HCT116 (cell line): ENCODE measurements around the gene FUOM. TPM values are rescaled to one million over a fixed set of nuclear protein-coding genes. Genes with fewer than 3 reads are reported as not detected.

Experiments used
- ATAC-seq: fragments of 200-7000 bp; cut with Tn5 transposase; 2 replicates; pipeline ENCODE4 v1.9.1; 2020; ENCODE audit warnings: mild to moderate bottlenecking, moderate library complexity
- BruUV-seq: library from RNA; stranded (reverse); fragments of 400-500 nt; replicated peaks from 2 replicates; lab custom pipeline; 2021; lab: Mats Ljungman, UMichigan
- CTCF ChIA-PET: fragments of 300-600 bp; sonication (Branson Sonifier 250); formaldehyde crosslinking; loops from one replicate; lab custom pipeline; 2021; ENCODE audit warnings: antibody characterized with exemption; lab: Charles Lee
- POLR2A ChIA-PET: fragments of 300-600, 350-600 bp; sonication (Branson Sonifier 250); formaldehyde crosslinking; loops from one replicate; lab custom pipeline; 2021; ENCODE audit warnings: antibody characterized with exemption; lab: Charles Lee
- RAD21 ChIA-PET, 2 experiments: fragments of 300-600 bp; sonication (Branson Sonifier 250); formaldehyde crosslinking; loops; one replicate each; lab custom pipeline; 2023; ENCODE audit warnings: low total read pairs in 2 of 2; ENCODE audit not compliant: uncharacterized antibody in 2 of 2, unreplicated experiment in 2 of 2, low non-redundant PET in 1 of 2; lab: Charles Lee
- DNase-seq: peaks from one replicate; pipeline ENCODE4 v3.0.0-alpha.2; 2010; ENCODE audit warnings: low read depth, low spot score
- H2AFZ ChIP-seq: fragments of 200-600 bp; shearing (Covaris generic), sonication (generic); 2 replicates; pipeline ENCODE4 v1.6.1; 2017; ENCODE audit warnings: low read depth, mixed run types, mixed read lengths, antibody characterized with exemption, low read length; ENCODE audit not compliant: poor library complexity, severe bottlenecking
- H3K27ac ChIP-seq: 2 replicates; pipeline ENCODE4 v1.5.1; 2012; ENCODE audit warnings: low read depth, low read length
- H3K27me3 ChIP-seq: fragments of 200-600 bp; sonication (generic); 2 replicates; pipeline ENCODE4 v1.6.1; 2016; ENCODE audit warnings: mixed run types, low read length, mixed read lengths; ENCODE audit not compliant: insufficient read depth
- H3K36me3 ChIP-seq, 2 experiments: fragments of 200-500 bp in 1 of 2; fragments of 200-600 bp in 1 of 2; sonication (Bioruptor generic) in 1 of 2; sonication (generic) in 1 of 2; 2 replicates each; pipeline versions ENCODE4 v1.5.1 to v1.6.1; 2014 to 2016; ENCODE audit warnings: low read length in 2 of 2, inconsistent platforms in 1 of 2, mixed read lengths in 1 of 2, mixed run types in 1 of 2; ENCODE audit not compliant: insufficient read depth in 2 of 2, control insufficient read depth in 1 of 2
- H3K4me1 ChIP-seq, 2 experiments: fragments of 200-600 bp in 1 of 2; sonication (generic) in 1 of 2; 2 replicates each; pipeline versions ENCODE4 v1.5.1 to v1.6.1; 2012 to 2017; ENCODE audit warnings: low read length in 2 of 2, inconsistent platforms in 1 of 2, mild to moderate bottlenecking in 1 of 2, mixed read lengths in 1 of 2, mixed run types in 1 of 2, moderate library complexity in 1 of 2; ENCODE audit not compliant: insufficient read depth in 2 of 2, control insufficient read depth in 1 of 2
- H3K4me2 ChIP-seq: fragments of 200-600 bp; sonication (generic); 2 replicates; pipeline ENCODE4 v1.6.1; 2017; ENCODE audit warnings: mixed run types, low read length, mixed read lengths
- H3K4me3 ChIP-seq, 2 experiments: fragments of 200-600 bp in 1 of 2; sonication (generic) in 1 of 2; replicated peaks in 1 of 2; 2 replicates each; pipeline ENCODE4 v1.5.1; 2011 to 2016; ENCODE audit warnings: low read length in 2 of 2, control low read depth in 1 of 2, low read depth in 1 of 2, mild to moderate bottlenecking in 1 of 2, mixed read lengths in 1 of 2, mixed run types in 1 of 2
- H3K79me2 ChIP-seq: fragments of 200-600 bp; sonication (generic); 2 replicates; pipeline ENCODE4 v1.6.1; 2017; ENCODE audit warnings: mild to moderate bottlenecking, mixed run types, low read length, moderate library complexity, mixed read lengths; ENCODE audit not compliant: insufficient read depth
- H3K9ac ChIP-seq: fragments of 200-600 bp; sonication (generic); 2 replicates; pipeline ENCODE4 v1.6.1; 2016; ENCODE audit warnings: low read length, mixed read lengths
- H3K9me2 ChIP-seq: fragments of 200-600 bp; sonication (generic), shearing (Covaris generic); 2 replicates; pipeline ENCODE4 v1.6.1; 2017; ENCODE audit warnings: mixed run types, mild to moderate bottlenecking, moderate library complexity; ENCODE audit not compliant: insufficient read depth
- H3K9me3 ChIP-seq, 2 experiments: fragments of 200-500 bp in 1 of 2; fragments of 200-600 bp in 1 of 2; sonication (Bioruptor generic) in 1 of 2; sonication (generic) in 1 of 2; 2 replicates each; pipeline ENCODE4 v1.6.1; 2014 to 2017; ENCODE audit warnings: low read length in 2 of 2, mixed read lengths in 2 of 2, inconsistent platforms in 1 of 2, low read depth in 1 of 2, mild to moderate bottlenecking in 1 of 2, mixed run types in 1 of 2, moderate library complexity in 1 of 2; ENCODE audit not compliant: control insufficient read depth in 1 of 2, insufficient read depth in 1 of 2
- H4K20me1 ChIP-seq: fragments of 200-600 bp; sonication (generic), shearing (Covaris generic); 2 replicates; pipeline ENCODE4 v1.6.1; 2017; ENCODE audit warnings: mixed run types, mild to moderate bottlenecking, moderate library complexity; ENCODE audit not compliant: insufficient read depth
- CBX3 ChIP-seq: IDR thresholded peaks from 2 replicates; pipeline ENCODE4 v1.6.1; 2012; ENCODE audit warnings: low read depth
- CEBPB ChIP-seq: IDR thresholded peaks from 2 replicates; pipeline ENCODE4 v1.6.1; 2012; ENCODE audit warnings: low read depth
- CTCF ChIP-seq, 3 experiments: fragments of 200-600 bp in 1 of 3; sonication (generic) in 1 of 3; IDR thresholded peaks in 2 of 3; conservative IDR thresholded peaks in 1 of 3; 2 replicates each; pipeline ENCODE4 v1.5.1; 2012 to 2017; ENCODE audit warnings: low read depth in 2 of 3, low read length in 2 of 3, antibody characterized with exemption in 1 of 3, borderline replicate concordance in 1 of 3, control low read depth in 1 of 3, mild to moderate bottlenecking in 1 of 3, mixed read lengths in 1 of 3, mixed run types in 1 of 3, moderate library complexity in 1 of 3; ENCODE audit not compliant: insufficient read depth in 1 of 3
- EGR1 ChIP-seq: IDR thresholded peaks from 2 replicates; pipeline ENCODE4 v1.6.1; 2012; ENCODE audit warnings: low read depth
- EZH2phosphoT487 ChIP-seq: fragments of 200-600 bp; IDR thresholded peaks from 2 replicates; pipeline ENCODE4 v1.6.1; 2018; ENCODE audit warnings: antibody characterized with exemption, borderline replicate concordance
- FOSL1 ChIP-seq: IDR thresholded peaks from 2 replicates; pipeline ENCODE4 v1.6.1; 2012; ENCODE audit warnings: low read depth
- POLR2A ChIP-seq: IDR thresholded peaks from 2 replicates; pipeline ENCODE4 v1.7.0; 2011; ENCODE audit warnings: borderline replicate concordance; ENCODE audit not compliant: insufficient read depth, insufficient read length; ENCODE audit errors: extremely low read depth
- POLR2AphosphoS5 ChIP-seq: IDR thresholded peaks from 2 replicates; pipeline ENCODE4 v1.6.1; 2011; ENCODE audit warnings: mild to moderate bottlenecking, low read depth, low read length, moderate library complexity
- REST ChIP-seq: IDR thresholded peaks from 2 replicates; pipeline ENCODE4 v1.6.1; 2012; ENCODE audit warnings: low read depth
- SIN3A ChIP-seq: IDR thresholded peaks from 2 replicates; pipeline ENCODE4 v1.6.1; 2012; ENCODE audit warnings: low read depth
- SRF ChIP-seq: IDR thresholded peaks from 2 replicates; pipeline ENCODE4 v1.6.1; 2012; ENCODE audit warnings: low read depth
- ZFX ChIP-seq: fragments of 450-650 bp; IDR thresholded peaks from 2 replicates; pipeline ENCODE4 v1.6.1; 2017
- ZNF274 ChIP-seq: fragments of 200-500 bp; sonication (Bioruptor generic); IDR thresholded peaks from 2 replicates; pipeline ENCODE4 v1.6.1; 2014; ENCODE audit warnings: mild to moderate bottlenecking, low read depth, low read length, inconsistent platforms
- intact Hi-C: fragments of 100-400 bp; cut with micrococcal nuclease; formaldehyde crosslinking; loops from 2 replicates; pipeline ENCODE4 v1.10.0; 2022
- total RNA-seq: library from RNA; stranded (reverse); gene quantifications from one replicate; pipeline ENCODE4 v1.2.1, GENCODE V29; 2021; ENCODE audit not compliant: unreplicated experiment

Gene FUOM
- total RNA-seq, 1 experiment from 2014 or later = 21.5 TPM

- TF ChIP-seq REST = no peak
- TF ChIP-seq POLR2A = no peak
- TF ChIP-seq, all 23 proteins: peak for 0
Measured at GRCh38 chr10:133355266-133355665, 2.6 kb downstream of the FUOM start (continued).

DNA sequence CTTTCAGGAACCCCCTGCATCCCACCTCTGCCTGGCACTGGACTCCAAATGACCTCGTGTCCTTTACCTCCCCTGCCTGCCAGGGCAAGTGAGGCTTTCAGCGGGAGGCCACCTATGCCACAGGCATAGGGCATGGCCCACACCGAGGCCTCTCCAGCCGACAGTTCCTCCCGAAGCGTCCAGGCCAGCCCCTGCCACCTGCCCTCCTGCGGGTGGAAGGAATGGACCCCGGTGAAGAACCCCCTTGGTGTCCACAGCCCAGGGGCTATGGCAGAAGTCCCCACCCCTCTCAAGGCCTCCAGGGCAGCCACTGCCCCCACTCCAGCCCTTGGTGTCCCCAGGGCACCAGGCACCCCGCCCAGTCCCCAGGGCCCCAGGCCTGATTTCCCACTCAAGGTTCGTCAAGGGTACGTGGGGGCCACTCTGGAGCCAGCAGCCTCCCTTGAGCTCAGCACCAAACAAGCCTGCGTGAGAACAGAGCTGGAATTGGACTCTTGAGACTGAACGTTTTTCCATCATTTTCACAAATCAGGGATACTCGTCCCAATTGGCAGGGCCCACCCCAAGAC is 3.1 kb downstream of the FUOM start:
- DNase-seq (no peak), ATAC-seq (no peak)
- Histone ChIP-seq H3K9me3 (no peaks in the 10 kb centered on the region), H3K4me3 (no peak overlapping the region), H2AFZ (no peak overlapping the region), H3K27ac (no peak overlapping the region), H3K9ac (no peak overlapping the region), H3K27me3 (no peaks in the 10 kb centered on the region), H3K79me2 (peaks cover 6% of the 10 kb centered on the region; the same call in 1 of the 2 replicates), H3K36me3 (no peaks in the 10 kb centered on the region), H4K20me1 (no peaks in the 10 kb centered on the region), H3K9me2 (no peaks in the 10 kb centered on the region), H3K4me1 (peaks cover 3 to 5% of the 10 kb centered on the region in 2 experiments; a peak in 2 of 4 replicates), H3K4me2 (no peak overlapping the region)
- RAD21 ChIA-PET = no interaction called here
- intact Hi-C loops = no loop called here
- CTCF ChIA-PET = no interaction called here
- no TSS peak for BruUV-seq
- POLR2A ChIA-PET = no interaction called here
- no peak for TF ChIP-seq CEBPB
- TF ChIP-seq CBX3 = no peak
- TF ChIP-seq ZNF274 = no peak
- no peak for TF ChIP-seq SIN3A
- TF ChIP-seq CTCF (IDR thresholded peaks at IDR 0.05 in 2 of 3, conservative IDR thresholded peaks at IDR 0.05 in 1 of 3; ENCODE audit: borderline replicate concordance in 1 of 3, insufficient read depth in 1 of 3, low read depth in 2 of 3, low read length in 2 of 3) = no peak
- no peak for TF ChIP-seq EGR1
- TF ChIP-seq EZH2phosphoT487 = no peak
- no peak for TF ChIP-seq POLR2AphosphoS5
- TF ChIP-seq POLR2A = no peak
- no peak for TF ChIP-seq ZFX
- no peak for TF ChIP-seq SRF
- no peak for TF ChIP-seq FOSL1
- TF ChIP-seq, all 23 proteins: peak for 0
